Natural killer cell (primary cell): Measurements from ENCODE around the gene OR52E6. TPM values are rescaled to one million over a fixed set of nuclear protein-coding genes. Genes with fewer than 3 reads are reported as not detected.

ENCODE experiments used
- ATAC-seq, 3 donors: fragments of 150-1000 bp in 2 of 3; fragments of 200-7000 bp in 1 of 3; cut with Tn5 transposase; 1 replicate in 1 of 3; 2 replicates in 2 of 3; pipeline ENCODE4 v1.10.0; 2021; ENCODE audit warnings: mild to moderate bottlenecking in 2 of 3, moderate library complexity in 2 of 3
- DNase-seq, 2 donors: peaks; one replicate each; pipeline versions ENCODE4 v3.0.0 to v3.0.0-alpha.2; 2013 to 2021; ENCODE audit warnings: mixed read lengths in 1 of 2
- H3K27ac ChIP-seq: one replicate; pipeline ENCODE4 v1.5.1; 2013; ENCODE audit warnings: mild to moderate bottlenecking, low read length
- H3K27me3 ChIP-seq: one replicate; pipeline ENCODE4 v1.6.1; 2013; ENCODE audit warnings: low read length; ENCODE audit not compliant: control insufficient read depth, insufficient read depth
- H3K36me3 ChIP-seq: one replicate; pipeline ENCODE4 v1.6.1; 2013; ENCODE audit warnings: low read length; ENCODE audit not compliant: control insufficient read depth, insufficient read depth
- H3K4me1 ChIP-seq: one replicate; pipeline ENCODE4 v1.6.1; 2013; ENCODE audit warnings: low read length; ENCODE audit not compliant: control insufficient read depth, insufficient read depth
- H3K4me3 ChIP-seq: one replicate; pipeline ENCODE4 v1.5.1; 2013; ENCODE audit warnings: low read length
- H3K9me3 ChIP-seq: one replicate; pipeline ENCODE4 v1.6.1; 2013; ENCODE audit warnings: low read length; ENCODE audit not compliant: control insufficient read depth, insufficient read depth
- H3K27ac Mint-ChIP-seq, 2 donors: one replicate each; pipeline ENCODE4 v1.8.0; 2022; ENCODE audit warnings: mild to moderate bottlenecking in 2 of 2, mixed read lengths in 2 of 2, moderate library complexity in 1 of 2
- H3K27me3 Mint-ChIP-seq, 2 donors: one replicate each; pipeline ENCODE4 v1.8.0; 2022; ENCODE audit warnings: low read depth in 2 of 2, mixed read lengths in 2 of 2
- H3K36me3 Mint-ChIP-seq: one replicate; pipeline ENCODE4 v1.8.0; 2022; ENCODE audit warnings: mixed read lengths
- H3K4me1 Mint-ChIP-seq, 2 donors: one replicate each; pipeline ENCODE4 v1.8.0; 2022; ENCODE audit warnings: mixed read lengths in 2 of 2
- H3K4me3 Mint-ChIP-seq: one replicate; pipeline ENCODE4 v1.8.0; 2022; ENCODE audit warnings: mild to moderate bottlenecking, moderate library complexity, mixed read lengths
- H3K9me3 Mint-ChIP-seq, 2 donors: one replicate each; pipeline ENCODE4 v1.8.0; 2022; ENCODE audit warnings: mixed read lengths in 2 of 2
- CTCF ChIP-seq: fragments of 200-600 bp; IDR thresholded peaks from one replicate; pipeline ENCODE4 v1.8.0; 2022; ENCODE audit warnings: antibody characterized with exemption
- WGBS: methylation state at CpG from one replicate; pipeline ENCODE4 v1.1.7; 2013; ENCODE audit warnings: missing lambda C conversion rate; ENCODE audit not compliant: insufficient coverage; 5-methylcytosine and 5-hydroxymethylcytosine counted together
- intact Hi-C: fragments of 100-400 bp; cut with micrococcal nuclease; formaldehyde crosslinking; loops from one replicate; pipeline ENCODE4 v1.14.2; 2022
- total RNA-seq, 4 donors: library from RNA; stranded (reverse); fragments of 120-200 nt in 1 of 4; gene quantifications; one replicate each; pipeline versions ENCODE4 v1.2.3 to v1.2.4, GENCODE V29; 2013 to 2022

The OR52E6 gene
- total RNA-seq, 3 donors from 2014 or later (not counting 1 experiment from before 2014, with no cell fraction given), result not detected

DNA sequence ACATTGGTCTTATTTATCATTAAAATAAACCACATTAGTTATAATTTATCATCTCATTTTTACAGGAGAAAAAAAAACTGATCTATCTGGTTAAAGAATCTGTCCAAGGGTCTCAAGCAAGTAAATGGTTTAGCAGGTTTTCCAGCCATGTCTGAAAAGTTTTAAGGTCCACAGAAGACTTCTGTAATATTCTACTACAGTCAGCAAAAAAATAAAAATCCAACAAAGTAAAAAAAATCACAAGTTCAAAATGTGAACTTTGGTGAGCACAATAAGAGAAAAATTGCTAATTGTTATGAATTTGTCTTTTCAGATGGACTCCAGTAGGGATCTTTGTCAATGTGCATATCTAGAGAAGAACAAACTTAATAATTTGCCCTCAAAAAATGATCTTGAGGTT, 40.1 kb upstream of the OR52E6 start:
- Histone ChIP-seq H3K4me3 (no peak overlapping the region), H3K36me3 (no peaks in the 10 kb centered on the region), H3K27ac (no peak overlapping the region), H3K27me3 (no peaks in the 10 kb centered on the region), H3K4me1 (no peaks in the 10 kb centered on the region), H3K9me3 (no peaks in the 10 kb centered on the region)
- no peaks in the 10 kb centered on the region for H3K36me3 Mint-ChIP-seq
- no peak overlapping the region for H3K4me3 Mint-ChIP-seq
- peaks cover 2 to 11% of the 10 kb centered on the region in 2 donors for H3K27me3 Mint-ChIP-seq
- no peak for DNase-seq
- ATAC-seq, result no peak
- no peak for TF ChIP-seq CTCF
- intact Hi-C loops, result no loop called here
- no peaks in the 10 kb centered on the region for H3K4me1 Mint-ChIP-seq
- H3K27ac Mint-ChIP-seq, result no peak overlapping the region
- H3K9me3 Mint-ChIP-seq, result no peaks in the 10 kb centered on the region

GRCh38 chr11:5880329-5880728, 38.6 kb upstream of the OR52E6 start, which contains the start of gene OR52E4:
Gene OR52E4 (plus strand): TSS chr11:5880629. CDS start chr11:5884293, 3,664 bp downstream.
- H3K27ac Mint-ChIP-seq, result no peak within 1 kb of the TSS
- H3K4me3 Mint-ChIP-seq, result no peak within 1 kb of the TSS
- intact Hi-C loops, result no loop called here
- H3K27me3 ChIP-seq, result no peaks in the 10 kb centered on the region
- 88% methylated on average over 4 of the region's 4 CpGs for WGBS
- H3K4me1 ChIP-seq, result no peaks in the 10 kb centered on the region
- H3K36me3 ChIP-seq, result no peaks in the 10 kb centered on the region
- peaks cover 0 to 11% of the 10 kb centered on the region in 2 donors for H3K27me3 Mint-ChIP-seq
- DNase-seq (no peak), ATAC-seq (no peak)
- H3K36me3 Mint-ChIP-seq, result no peaks in the 10 kb centered on the region
- no peak within 1 kb of the TSS for H3K27ac ChIP-seq
- H3K9me3 ChIP-seq, result no peaks in the 10 kb centered on the region
- H3K9me3 Mint-ChIP-seq, result no peaks in the 10 kb centered on the region
- H3K4me1 Mint-ChIP-seq, result no peaks in the 10 kb centered on the region
- TF ChIP-seq CTCF, result no peak
- no peak within 1 kb of the TSS for H3K4me3 ChIP-seq

DNA sequence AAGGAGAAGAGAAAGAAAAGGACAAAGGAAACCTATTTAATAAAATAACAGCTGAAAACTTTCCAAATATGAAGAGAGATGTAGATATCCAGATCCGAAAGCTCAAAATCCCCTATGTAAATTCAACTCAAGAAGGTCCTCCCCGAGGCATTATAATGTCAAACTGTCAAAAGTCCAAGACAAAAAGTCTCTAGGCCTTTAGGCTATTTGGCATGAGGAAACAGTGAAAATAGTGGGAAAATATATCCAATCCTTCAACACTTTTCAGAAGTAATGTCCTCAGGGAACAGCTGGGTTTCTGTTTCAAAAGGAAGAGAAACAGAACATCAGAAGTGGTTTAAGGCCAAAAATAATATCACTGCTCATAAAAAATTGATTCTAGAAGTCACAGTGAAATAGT, 36.9 kb upstream of the OR52E6 start:
- H3K9me3 ChIP-seq, result no peaks in the 10 kb centered on the region
- H3K27me3 Mint-ChIP-seq, result peaks cover 0 to 11% of the 10 kb centered on the region in 2 donors
- no peak for TF ChIP-seq CTCF
- no peaks in the 10 kb centered on the region for H3K9me3 Mint-ChIP-seq
- no peaks in the 10 kb centered on the region for H3K4me1 ChIP-seq
- DNase-seq, result no peak
- H3K4me3 Mint-ChIP-seq, result no peak overlapping the region
- whole genome bisulfite sequencing, result no CpG with 5 or more reads among the region's 2 CpGs
- intact Hi-C loops, result no loop called here
- no peaks in the 10 kb centered on the region for H3K36me3 Mint-ChIP-seq
- no peak overlapping the region for H3K4me3 ChIP-seq
- ATAC-seq, result no peak
- no peak overlapping the region for H3K27ac ChIP-seq
- no peak overlapping the region for H3K27ac Mint-ChIP-seq
- no peaks in the 10 kb centered on the region for H3K4me1 Mint-ChIP-seq
- H3K36me3 ChIP-seq, result no peaks in the 10 kb centered on the region
- no peaks in the 10 kb centered on the region for H3K27me3 ChIP-seq

DNA sequence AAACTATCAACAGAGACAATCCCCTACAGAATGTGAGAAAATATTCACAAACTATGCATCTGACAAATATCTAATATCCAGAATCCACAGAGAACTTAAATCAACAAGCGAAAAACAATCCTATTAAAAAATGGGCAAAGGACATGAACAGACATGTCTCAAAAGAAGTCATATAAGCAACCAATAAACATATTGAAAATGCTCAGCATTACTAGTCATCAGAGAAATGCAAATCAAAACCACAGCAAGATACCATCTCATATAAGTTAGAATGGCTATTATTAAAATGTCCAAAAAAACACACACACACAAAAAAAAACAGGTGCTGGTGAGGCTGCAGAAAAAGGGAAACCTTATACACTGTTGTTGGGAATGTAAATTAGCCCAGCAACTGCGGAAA, 24.1 kb upstream of the OR52E6 start:
- 100% methylated on average over 2 of the region's 2 CpGs for WGBS
- Mint-ChIP-seq H3K4me3 (no peak overlapping the region), H3K27me3 (peaks cover 4 to 24% of the 10 kb centered on the region in 2 donors), H3K36me3 (no peaks in the 10 kb centered on the region), H3K4me1 (no peaks in the 10 kb centered on the region), H3K9me3 (no peaks in the 10 kb centered on the region), H3K27ac (no peak overlapping the region)
- Histone ChIP-seq H3K36me3 (no peaks in the 10 kb centered on the region), H3K4me3 (no peak overlapping the region), H3K27ac (no peak overlapping the region), H3K4me1 (no peaks in the 10 kb centered on the region), H3K9me3 (no peaks in the 10 kb centered on the region), H3K27me3 (no peaks in the 10 kb centered on the region)
- ATAC-seq (no peak), DNase-seq (no peak)
- no peak for TF ChIP-seq CTCF
- intact Hi-C loops, result no loop called here
